SK-N-SH (cell line): Measurements from ENCODE around the gene SPATA31D3. TPM values are rescaled to one million over a fixed set of nuclear protein-coding genes. Genes with fewer than 3 reads are reported as not detected.

Experiments
- CTCF ChIA-PET: fragments of 300-600, 350-600 bp; formaldehyde crosslinking; extraction: SDS; loops from one replicate; lab custom pipeline; 2021; lab: Yijun Ruan, JAX
- POLR2A ChIA-PET: fragments of 350-600 bp; sonication (Branson Sonifier 250); formaldehyde crosslinking; extraction: SDS; loops from one replicate; lab custom pipeline; 2020; ENCODE audit warnings: antibody characterized with exemption, inconsistent platforms; lab: Yijun Ruan, JAX
- DNase-seq: peaks from one replicate; pipeline ENCODE4 v3.0.0; 2012
- H2AFZ ChIP-seq: fragments of 200-600 bp; sonication (generic); 2 replicates; pipeline ENCODE4 v1.8.1; 2016; ENCODE audit warnings: antibody characterized with exemption, mild to moderate bottlenecking, low read depth
- H3F3A ChIP-seq: fragments of 200-600 bp; sonication (generic); replicated peaks from 2 replicates; pipeline ENCODE3; 2016; ENCODE audit warnings: antibody characterized with exemption, mild to moderate bottlenecking; ENCODE audit not compliant: insufficient read depth
- H3K27ac ChIP-seq, 2 experiments: fragments of 200-500 bp in 1 of 2; fragments of 200-600 bp in 1 of 2; sonication (Bioruptor generic) in 1 of 2; sonication (generic), shearing (Covaris generic) in 1 of 2; 2 replicates each; pipeline versions ENCODE4 v1.5.1 to v1.6.1; 2014 to 2016; ENCODE audit warnings: low read depth in 2 of 2, inconsistent platforms in 1 of 2, low read length in 1 of 2, mild to moderate bottlenecking in 1 of 2, mixed read lengths in 1 of 2
- H3K27me3 ChIP-seq: fragments of 200-600 bp; sonication (generic), shearing (Covaris generic); 2 replicates; pipeline ENCODE4 v1.6.1; 2016; ENCODE audit warnings: mixed run types; ENCODE audit not compliant: insufficient read depth
- H3K36me3 ChIP-seq, 2 experiments: fragments of 200-500 bp in 1 of 2; fragments of 200-600 bp in 1 of 2; sonication (Bioruptor generic) in 1 of 2; sonication (generic) in 1 of 2; replicated peaks in 1 of 2; 2 replicates each; pipeline versions ENCODE3 to v1.5.1; 2014 to 2016; ENCODE audit warnings: low read length in 1 of 2, mild to moderate bottlenecking in 1 of 2; ENCODE audit not compliant: insufficient read depth in 2 of 2, control insufficient read depth in 1 of 2
- H3K4me1 ChIP-seq, 2 experiments: fragments of 200-500 bp in 1 of 2; fragments of 200-600 bp in 1 of 2; sonication (Bioruptor generic) in 1 of 2; sonication (generic), shearing (Covaris generic) in 1 of 2; 2 replicates each; pipeline versions ENCODE4 v1.5.1 to v1.6.1; 2014 to 2016; ENCODE audit warnings: low read depth in 1 of 2, low read length in 1 of 2, mixed run types in 1 of 2; ENCODE audit not compliant: insufficient read depth in 2 of 2, control insufficient read depth in 1 of 2
- H3K4me2 ChIP-seq: fragments of 200-600 bp; sonication (generic), shearing (Covaris generic); 2 replicates; pipeline ENCODE4 v1.6.1; 2017; ENCODE audit warnings: mixed run types
- H3K4me3 ChIP-seq, 2 experiments: fragments of 200-500 bp in 1 of 2; fragments of 200-600 bp in 1 of 2; sonication (Bioruptor generic) in 1 of 2; sonication (generic), shearing (Covaris generic) in 1 of 2; 2 replicates each; pipeline versions ENCODE4 v1.5.1 to v1.8.1; 2014 to 2016; ENCODE audit warnings: low read depth in 2 of 2, inconsistent platforms in 1 of 2, low read length in 1 of 2, mild to moderate bottlenecking in 1 of 2, mixed read lengths in 1 of 2, moderate library complexity in 1 of 2
- H3K79me2 ChIP-seq: fragments of 200-600 bp; sonication (generic); 2 replicates; pipeline ENCODE4 v1.8.1; 2017; ENCODE audit warnings: mild to moderate bottlenecking; ENCODE audit not compliant: insufficient read depth
- H3K9ac ChIP-seq: fragments of 200-600 bp; sonication (generic); 2 replicates; pipeline ENCODE4 v1.6.1; 2017; ENCODE audit warnings: mixed run types
- H3K9me2 ChIP-seq: fragments of 200-600 bp; sonication (generic); 2 replicates; pipeline ENCODE4 v1.6.1; 2017; ENCODE audit warnings: mixed run types
- H3K9me3 ChIP-seq: fragments of 200-600 bp; sonication (generic); 2 replicates; pipeline ENCODE4 v1.6.1; 2017; ENCODE audit warnings: mixed run types, mild to moderate bottlenecking, moderate library complexity
- H4K20me1 ChIP-seq: fragments of 200-600 bp; sonication (generic); 2 replicates; pipeline ENCODE4 v1.6.1; 2017; ENCODE audit warnings: mild to moderate bottlenecking, mixed run types; ENCODE audit not compliant: insufficient read depth
- CHD2 ChIP-seq: fragments of 150-350 bp; IDR thresholded peaks from 2 replicates; pipeline ENCODE4 v1.6.1; 2018; ENCODE audit warnings: low read length; ENCODE audit not compliant: partially characterized antibody
- ELF1 ChIP-seq: IDR thresholded peaks from 2 replicates; pipeline ENCODE4 v1.4.0; 2012
- EZH2phosphoT487 ChIP-seq: fragments of 200-600 bp; sonication (generic); IDR thresholded peaks from 2 replicates; pipeline ENCODE4 v1.6.1; 2017; ENCODE audit warnings: low read depth, mixed run types, mild to moderate bottlenecking, antibody characterized with exemption, moderate library complexity, borderline replicate concordance
- FOSL2 ChIP-seq: IDR thresholded peaks from 2 replicates; pipeline ENCODE4 v1.4.0; 2012; ENCODE audit warnings: low read depth, mild to moderate bottlenecking, moderate library complexity, borderline replicate concordance
- FOXM1 ChIP-seq: IDR thresholded peaks from 2 replicates; pipeline ENCODE4 v1.4.0; 2012; ENCODE audit warnings: low read depth, mild to moderate bottlenecking
- GABPA ChIP-seq: IDR thresholded peaks from 2 replicates; pipeline ENCODE4 v1.4.0; 2012; ENCODE audit warnings: low read depth, mild to moderate bottlenecking
- MXI1 ChIP-seq: IDR thresholded peaks from 2 replicates; pipeline ENCODE4 v1.6.1; 2012; ENCODE audit warnings: mild to moderate bottlenecking, low read depth, low read length, improper control_type of control experiment
- NFIC ChIP-seq: IDR thresholded peaks from 2 replicates; pipeline ENCODE4 v1.4.0; 2012; ENCODE audit warnings: borderline replicate concordance
- NRF1 ChIP-seq: IDR thresholded peaks from 2 replicates; pipeline ENCODE4 v1.6.1; 2012; ENCODE audit warnings: low read depth, mild to moderate bottlenecking, low read length
- POLR2AphosphoS5 ChIP-seq: IDR thresholded peaks from 2 replicates; pipeline ENCODE4 v1.6.1; 2012; ENCODE audit warnings: low read depth, low read length
- RXRA ChIP-seq: IDR thresholded peaks from 2 replicates; pipeline ENCODE4 v1.4.0; 2012; ENCODE audit warnings: low read depth, mild to moderate bottlenecking, borderline replicate concordance
- SMC3 ChIP-seq: IDR thresholded peaks from 2 replicates; pipeline ENCODE4 v1.6.1; 2012; ENCODE audit warnings: low read depth, low read length, improper control_type of control experiment
- TCF12 ChIP-seq: IDR thresholded peaks from 2 replicates; pipeline ENCODE4 v1.4.0; 2012
- YY1 ChIP-seq: IDR thresholded peaks from 2 replicates; pipeline ENCODE4 v1.4.0; 2012; ENCODE audit warnings: low read depth, mild to moderate bottlenecking
- WGBS: methylation state at CpG from one replicate; pipeline ENCODE4 v1.1.6; 2017; ENCODE audit warnings: low lambda C conversion rate; 5-methylcytosine and 5-hydroxymethylcytosine counted together
- polyA plus RNA-seq, 3 experiments: library from polyadenylated mRNA; depleted of rRNA; stranded (reverse); fragments of >200 nt; gene quantifications; 2 replicates each; pipeline ENCODE4 v1.2.3, GENCODE V29; 2012
- TF ChIP-seq, protein P1 (sequence below): IDR thresholded peaks from 2 replicates; pipeline ENCODE4 v1.6.1; 2012; ENCODE audit warnings: mild to moderate bottlenecking, low read depth, low read length, moderate library complexity
- TF ChIP-seq, protein P2 (sequence below): IDR thresholded peaks from 2 replicates; pipeline ENCODE4; 2012
- TF ChIP-seq, protein P3 (sequence below): fragments of 150-350 bp; IDR thresholded peaks from 2 replicates; pipeline ENCODE4 v1.6.1; 2016; ENCODE audit warnings: mild to moderate bottlenecking, low read depth, low read length
- TF ChIP-seq, protein P4 (sequence below): fragments of 150-350 bp; IDR thresholded peaks from 2 replicates; pipeline ENCODE4 v1.6.1; 2017; ENCODE audit warnings: antibody characterized with exemption, low read length, low read depth, borderline replicate concordance
- TF ChIP-seq, protein P5 (sequence below): IDR thresholded peaks from 2 replicates; pipeline ENCODE4 v1.4.0; 2012; ENCODE audit warnings: low read depth, borderline replicate concordance

The SPATA31D3 gene
- polyA plus RNA-seq, 1 of the 3 experiments (the other 2 are of a cell fraction), result not detected

DNA sequence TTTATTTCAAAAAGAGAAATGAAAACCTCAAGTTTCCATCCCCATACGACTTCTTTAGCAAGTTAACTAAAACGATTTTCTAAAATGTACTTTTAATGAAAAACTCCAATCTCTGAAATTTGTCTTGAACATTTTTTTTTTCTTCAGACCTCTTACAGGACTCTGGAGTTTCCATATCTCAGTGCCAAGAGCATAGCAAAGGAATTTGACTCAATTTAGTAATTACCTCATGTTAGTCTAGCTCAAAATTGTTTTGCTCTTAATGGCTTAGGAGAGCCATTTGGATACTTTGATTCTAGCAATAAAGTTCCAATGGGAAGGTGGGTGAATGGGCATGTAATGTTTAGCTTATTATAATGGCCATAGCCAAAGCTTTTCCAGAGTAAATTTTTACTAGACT, 41.1 kb upstream of the SPATA31D3 start:
- H3K27ac ChIP-seq, result no peak overlapping the region
- no peak overlapping the region for H3K9ac ChIP-seq
- no peaks in the 10 kb centered on the region for H3K9me3 ChIP-seq
- H3F3A ChIP-seq, result no peaks in the 10 kb centered on the region
- CTCF ChIA-PET, result no interaction called here
- 74% methylated on average over 2 of the region's 2 CpGs for WGBS
- H2AFZ ChIP-seq, result no peak overlapping the region
- no peaks in the 10 kb centered on the region for H4K20me1 ChIP-seq
- no peaks in the 10 kb centered on the region for H3K36me3 ChIP-seq
- no peak overlapping the region for H3K4me3 ChIP-seq
- no peaks in the 10 kb centered on the region; a peak in 1 of 4 replicates for H3K4me1 ChIP-seq
- H3K79me2 ChIP-seq, result no peaks in the 10 kb centered on the region
- no peak for DNase-seq
- no peak for TF ChIP-seq FOXM1
- TF ChIP-seq, protein P1, sequence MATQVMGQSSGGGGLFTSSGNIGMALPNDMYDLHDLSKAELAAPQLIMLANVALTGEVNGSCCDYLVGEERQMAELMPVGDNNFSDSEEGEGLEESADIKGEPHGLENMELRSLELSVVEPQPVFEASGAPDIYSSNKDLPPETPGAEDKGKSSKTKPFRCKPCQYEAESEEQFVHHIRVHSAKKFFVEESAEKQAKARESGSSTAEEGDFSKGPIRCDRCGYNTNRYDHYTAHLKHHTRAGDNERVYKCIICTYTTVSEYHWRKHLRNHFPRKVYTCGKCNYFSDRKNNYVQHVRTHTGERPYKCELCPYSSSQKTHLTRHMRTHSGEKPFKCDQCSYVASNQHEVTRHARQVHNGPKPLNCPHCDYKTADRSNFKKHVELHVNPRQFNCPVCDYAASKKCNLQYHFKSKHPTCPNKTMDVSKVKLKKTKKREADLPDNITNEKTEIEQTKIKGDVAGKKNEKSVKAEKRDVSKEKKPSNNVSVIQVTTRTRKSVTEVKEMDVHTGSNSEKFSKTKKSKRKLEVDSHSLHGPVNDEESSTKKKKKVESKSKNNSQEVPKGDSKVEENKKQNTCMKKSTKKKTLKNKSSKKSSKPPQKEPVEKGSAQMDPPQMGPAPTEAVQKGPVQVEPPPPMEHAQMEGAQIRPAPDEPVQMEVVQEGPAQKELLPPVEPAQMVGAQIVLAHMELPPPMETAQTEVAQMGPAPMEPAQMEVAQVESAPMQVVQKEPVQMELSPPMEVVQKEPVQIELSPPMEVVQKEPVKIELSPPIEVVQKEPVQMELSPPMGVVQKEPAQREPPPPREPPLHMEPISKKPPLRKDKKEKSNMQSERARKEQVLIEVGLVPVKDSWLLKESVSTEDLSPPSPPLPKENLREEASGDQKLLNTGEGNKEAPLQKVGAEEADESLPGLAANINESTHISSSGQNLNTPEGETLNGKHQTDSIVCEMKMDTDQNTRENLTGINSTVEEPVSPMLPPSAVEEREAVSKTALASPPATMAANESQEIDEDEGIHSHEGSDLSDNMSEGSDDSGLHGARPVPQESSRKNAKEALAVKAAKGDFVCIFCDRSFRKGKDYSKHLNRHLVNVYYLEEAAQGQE, result no peak
- no peak for TF ChIP-seq EZH2phosphoT487
- no peak overlapping the region for H3K4me2 ChIP-seq
- no peaks in the 10 kb centered on the region for H3K27me3 ChIP-seq
- no peaks in the 10 kb centered on the region for H3K9me2 ChIP-seq
- POLR2A ChIA-PET, result no interaction called here

DNA sequence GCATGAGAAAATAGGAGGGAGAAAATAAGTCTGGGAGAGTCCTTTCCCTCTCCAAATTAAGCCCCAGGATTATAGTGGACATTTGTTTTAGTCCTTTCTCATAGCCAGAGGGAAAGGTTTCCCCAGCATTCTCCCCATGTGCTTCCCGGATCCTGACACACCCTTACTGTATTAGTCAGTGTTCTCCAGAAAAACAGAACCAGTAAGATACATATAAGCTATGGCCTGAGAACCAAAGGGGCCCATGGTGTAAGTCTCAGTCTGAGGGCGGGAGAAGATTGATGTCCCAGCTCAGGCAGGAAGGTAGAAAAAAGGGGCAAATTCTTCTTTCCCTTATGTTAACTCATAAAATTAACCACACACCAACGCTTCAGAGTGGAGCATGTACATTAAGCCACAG, 40.7 kb upstream of the SPATA31D3 start:
- Histone ChIP-seq H3K27ac (no peak overlapping the region), H3K27me3 (no peaks in the 10 kb centered on the region), H3F3A (no peaks in the 10 kb centered on the region), H3K4me3 (no peak overlapping the region), H3K79me2 (no peaks in the 10 kb centered on the region), H3K4me1 (no peaks in the 10 kb centered on the region; a peak in 1 of 4 replicates), H3K9me3 (no peaks in the 10 kb centered on the region), H3K36me3 (no peaks in the 10 kb centered on the region), H4K20me1 (no peaks in the 10 kb centered on the region), H2AFZ (no peak overlapping the region), H3K9ac (no peak overlapping the region), H3K9me2 (no peaks in the 10 kb centered on the region), H3K4me2 (no peak overlapping the region)
- ChIA-PET CTCF (no interaction called here), POLR2A (no interaction called here)
- WGBS, result 91% methylated on average over 3 of the region's 3 CpGs
- no peak for DNase-seq
- no peak for TF ChIP-seq YY1
- TF ChIP-seq RXRA, result no peak
- TF ChIP-seq GABPA, result no peak
- no peak for TF ChIP-seq EZH2phosphoT487
- no peak for TF ChIP-seq CHD2
- no peak for TF ChIP-seq ELF1
- TF ChIP-seq FOSL2, result no peak
- TF ChIP-seq NFIC, result no peak
- TF ChIP-seq POLR2AphosphoS5, result no peak
- TF ChIP-seq, protein P2, sequence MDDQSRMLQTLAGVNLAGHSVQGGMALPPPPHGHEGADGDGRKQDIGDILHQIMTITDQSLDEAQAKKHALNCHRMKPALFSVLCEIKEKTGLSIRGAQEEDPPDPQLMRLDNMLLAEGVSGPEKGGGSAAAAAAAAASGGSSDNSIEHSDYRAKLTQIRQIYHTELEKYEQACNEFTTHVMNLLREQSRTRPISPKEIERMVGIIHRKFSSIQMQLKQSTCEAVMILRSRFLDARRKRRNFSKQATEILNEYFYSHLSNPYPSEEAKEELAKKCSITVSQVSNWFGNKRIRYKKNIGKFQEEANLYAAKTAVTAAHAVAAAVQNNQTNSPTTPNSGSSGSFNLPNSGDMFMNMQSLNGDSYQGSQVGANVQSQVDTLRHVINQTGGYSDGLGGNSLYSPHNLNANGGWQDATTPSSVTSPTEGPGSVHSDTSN, result no peak
- no peak for TF ChIP-seq NRF1
- TF ChIP-seq, protein P3, sequence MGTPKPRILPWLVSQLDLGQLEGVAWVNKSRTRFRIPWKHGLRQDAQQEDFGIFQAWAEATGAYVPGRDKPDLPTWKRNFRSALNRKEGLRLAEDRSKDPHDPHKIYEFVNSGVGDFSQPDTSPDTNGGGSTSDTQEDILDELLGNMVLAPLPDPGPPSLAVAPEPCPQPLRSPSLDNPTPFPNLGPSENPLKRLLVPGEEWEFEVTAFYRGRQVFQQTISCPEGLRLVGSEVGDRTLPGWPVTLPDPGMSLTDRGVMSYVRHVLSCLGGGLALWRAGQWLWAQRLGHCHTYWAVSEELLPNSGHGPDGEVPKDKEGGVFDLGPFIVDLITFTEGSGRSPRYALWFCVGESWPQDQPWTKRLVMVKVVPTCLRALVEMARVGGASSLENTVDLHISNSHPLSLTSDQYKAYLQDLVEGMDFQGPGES, result no peak
- TF ChIP-seq MXI1, result no peak
- TF ChIP-seq TCF12, result no peak
- TF ChIP-seq, protein P4, sequence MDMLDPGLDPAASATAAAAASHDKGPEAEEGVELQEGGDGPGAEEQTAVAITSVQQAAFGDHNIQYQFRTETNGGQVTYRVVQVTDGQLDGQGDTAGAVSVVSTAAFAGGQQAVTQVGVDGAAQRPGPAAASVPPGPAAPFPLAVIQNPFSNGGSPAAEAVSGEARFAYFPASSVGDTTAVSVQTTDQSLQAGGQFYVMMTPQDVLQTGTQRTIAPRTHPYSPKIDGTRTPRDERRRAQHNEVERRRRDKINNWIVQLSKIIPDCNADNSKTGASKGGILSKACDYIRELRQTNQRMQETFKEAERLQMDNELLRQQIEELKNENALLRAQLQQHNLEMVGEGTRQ, result no peak
- TF ChIP-seq, protein P5, sequence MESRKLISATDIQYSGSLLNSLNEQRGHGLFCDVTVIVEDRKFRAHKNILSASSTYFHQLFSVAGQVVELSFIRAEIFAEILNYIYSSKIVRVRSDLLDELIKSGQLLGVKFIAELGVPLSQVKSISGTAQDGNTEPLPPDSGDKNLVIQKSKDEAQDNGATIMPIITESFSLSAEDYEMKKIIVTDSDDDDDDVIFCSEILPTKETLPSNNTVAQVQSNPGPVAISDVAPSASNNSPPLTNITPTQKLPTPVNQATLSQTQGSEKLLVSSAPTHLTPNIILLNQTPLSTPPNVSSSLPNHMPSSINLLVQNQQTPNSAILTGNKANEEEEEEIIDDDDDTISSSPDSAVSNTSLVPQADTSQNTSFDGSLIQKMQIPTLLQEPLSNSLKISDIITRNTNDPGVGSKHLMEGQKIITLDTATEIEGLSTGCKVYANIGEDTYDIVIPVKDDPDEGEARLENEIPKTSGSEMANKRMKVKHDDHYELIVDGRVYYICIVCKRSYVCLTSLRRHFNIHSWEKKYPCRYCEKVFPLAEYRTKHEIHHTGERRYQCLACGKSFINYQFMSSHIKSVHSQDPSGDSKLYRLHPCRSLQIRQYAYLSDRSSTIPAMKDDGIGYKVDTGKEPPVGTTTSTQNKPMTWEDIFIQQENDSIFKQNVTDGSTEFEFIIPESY, result no peak
- TF ChIP-seq SMC3, result no peak
